Trophoblast cell (in vitro differentiated cells and primary cell): ENCODE results near the gene SLC10A7.

ENCODE experiments used
- DNase-seq, 2 donors: peaks; one replicate each; pipeline ENCODE4 v3.0.0-alpha.2; 2016
- H2AFZ ChIP-seq: 2 replicates; pipeline ENCODE4 v1.6.1; 2013; ENCODE audit warnings: low read length, moderate library complexity, mild to moderate bottlenecking; ENCODE audit not compliant: insufficient read depth, poor library complexity
- H2AK5ac ChIP-seq: 2 replicates; pipeline ENCODE4 v1.6.1; 2013; ENCODE audit warnings: mild to moderate bottlenecking, low read length
- H2BK120ac ChIP-seq: 2 replicates; pipeline ENCODE4 v1.6.1; 2013; ENCODE audit warnings: low read length, mild to moderate bottlenecking, moderate library complexity; ENCODE audit not compliant: insufficient read depth, poor library complexity
- H2BK12ac ChIP-seq: 2 replicates; pipeline ENCODE4 v1.6.1; 2013; ENCODE audit warnings: mild to moderate bottlenecking, low read length, moderate library complexity
- H2BK5ac ChIP-seq: 2 replicates; pipeline ENCODE4 v1.6.1; 2013; ENCODE audit warnings: low read length, low read depth, moderate library complexity, mild to moderate bottlenecking; ENCODE audit not compliant: poor library complexity
- H3K14ac ChIP-seq: 2 replicates; pipeline ENCODE4 v1.6.1; 2013; ENCODE audit warnings: mild to moderate bottlenecking, low read length
- H3K18ac ChIP-seq: 2 replicates; pipeline ENCODE4 v1.6.1; 2013; ENCODE audit warnings: mild to moderate bottlenecking, low read length
- H3K23ac ChIP-seq: 2 replicates; pipeline ENCODE4 v1.6.1; 2013; ENCODE audit warnings: low read length
- H3K27ac ChIP-seq: 2 replicates; pipeline ENCODE4 v1.5.1; 2013; ENCODE audit warnings: low read depth, mild to moderate bottlenecking, inconsistent platforms, low read length, moderate library complexity
- H3K27me3 ChIP-seq: 2 replicates; pipeline ENCODE4 v1.6.1; 2013; ENCODE audit warnings: inconsistent platforms, mild to moderate bottlenecking, low read length, moderate library complexity; ENCODE audit not compliant: insufficient read depth
- H3K36me3 ChIP-seq, 2 experiments: 1 replicate in 1 of 2; 2 replicates in 1 of 2; pipeline ENCODE4 v1.6.1; 2013; ENCODE audit warnings: low read length in 2 of 2, mild to moderate bottlenecking in 2 of 2, moderate library complexity in 1 of 2; ENCODE audit not compliant: insufficient read depth in 2 of 2, control insufficient read depth in 1 of 2
- H3K4ac ChIP-seq: 2 replicates; pipeline ENCODE4 v1.6.1; 2013; ENCODE audit warnings: low read depth, mild to moderate bottlenecking, low read length, moderate library complexity
- H3K4me1 ChIP-seq, 2 experiments: 1 replicate in 1 of 2; 2 replicates in 1 of 2; pipeline ENCODE4 v1.6.1; 2013; ENCODE audit warnings: low read length in 2 of 2, mild to moderate bottlenecking in 2 of 2, moderate library complexity in 1 of 2; ENCODE audit not compliant: insufficient read depth in 2 of 2, control insufficient read depth in 1 of 2
- H3K4me2 ChIP-seq: 2 replicates; pipeline ENCODE4 v1.6.1; 2013; ENCODE audit warnings: inconsistent platforms, mild to moderate bottlenecking, low read length, moderate library complexity
- H3K4me3 ChIP-seq: 2 replicates; pipeline ENCODE4 v1.5.1; 2013; ENCODE audit warnings: mild to moderate bottlenecking, low read depth, low read length, inconsistent platforms
- H3K79me1 ChIP-seq: one replicate; pipeline ENCODE4 v1.6.1; 2013; ENCODE audit warnings: low read length
- H3K79me2 ChIP-seq: 2 replicates; pipeline ENCODE4 v1.6.1; 2013; ENCODE audit warnings: low read length, mild to moderate bottlenecking; ENCODE audit not compliant: control insufficient read depth, insufficient read depth, poor library complexity
- H3K9ac ChIP-seq: 2 replicates; pipeline ENCODE4 v1.6.1; 2013; ENCODE audit warnings: mild to moderate bottlenecking, low read length
- H3K9me3 ChIP-seq: 2 replicates; pipeline ENCODE4 v1.6.1; 2013; ENCODE audit warnings: low read depth, mild to moderate bottlenecking, control low read depth, inconsistent platforms, low read length; ENCODE audit not compliant: insufficient read depth
- H4K12ac ChIP-seq: 2 replicates; pipeline ENCODE4 v1.6.1; 2013; ENCODE audit warnings: low read depth, mild to moderate bottlenecking, low read length, moderate library complexity
- H4K8ac ChIP-seq: 2 replicates; pipeline ENCODE4 v1.6.1; 2013; ENCODE audit warnings: low read depth, mild to moderate bottlenecking, low read length, moderate library complexity
- H4K91ac ChIP-seq: one replicate; pipeline ENCODE4 v1.6.1; 2013; ENCODE audit warnings: low read depth, mild to moderate bottlenecking, low read length, moderate library complexity
- WGBS: extraction: QIAGEN DNeasy Blood & Tissue Kit; methylation state at CpG from one replicate; pipeline ENCODE4 v1.1.7; 2013; ENCODE audit warnings: missing lambda C conversion rate; ENCODE audit not compliant: insufficient read length, insufficient coverage; ENCODE audit errors: extremely low coverage; 5-methylcytosine and 5-hydroxymethylcytosine counted together

SLC10A7 gene

GRCh38 chr4:146283758-146284651, 237.7 kb downstream of the SLC10A7 start:
- Histone ChIP-seq H2BK120ac (no peak overlapping the region), H2AFZ (no peak overlapping the region), H3K4ac (no peak overlapping the region), H3K27ac (no peak overlapping the region), H2BK5ac (no peak overlapping the region), H3K4me2 (no peak overlapping the region), H2AK5ac (no peak overlapping the region), H4K8ac (no peak overlapping the region), H3K79me2 (no peaks in the 10 kb centered on the region), H3K9ac (no peak overlapping the region), H3K23ac (no peak overlapping the region), H3K4me3 (no peak overlapping the region), H2BK12ac (no peak overlapping the region), H3K36me3 (no peaks in the 10 kb centered on the region), H3K14ac (no peak overlapping the region), H3K4me1 (no peaks in the 10 kb centered on the region), H3K27me3 (no peaks in the 10 kb centered on the region), H3K18ac (no peak overlapping the region), H4K12ac (no peak overlapping the region), H3K79me1 (no peaks in the 10 kb centered on the region), H4K91ac (no peak overlapping the region), H3K9me3 (no peaks in the 10 kb centered on the region)
- no peak for DNase-seq
- no CpG with 5 or more reads among the region's 3 CpGs for WGBS

- Histone ChIP-seq H2BK120ac (no peak overlapping the region), H3K27me3 (no peaks in the 10 kb centered on the region), H3K79me2 (no peaks in the 10 kb centered on the region), H2BK5ac (no peak overlapping the region), H2AK5ac (no peak overlapping the region), H3K23ac (no peak overlapping the region), H4K12ac (no peak overlapping the region), H3K4me3 (no peak overlapping the region), H3K4ac (no peak overlapping the region), H3K9me3 (no peaks in the 10 kb centered on the region), H2BK12ac (no peak overlapping the region), H4K91ac (no peak overlapping the region), H3K79me1 (no peaks in the 10 kb centered on the region), H3K4me1 (no peaks in the 10 kb centered on the region), H4K8ac (no peak overlapping the region), H3K14ac (no peak overlapping the region), H3K9ac (no peak overlapping the region), H3K4me2 (no peak overlapping the region), H3K27ac (no peak overlapping the region), H3K36me3 (no peaks in the 10 kb centered on the region), H3K18ac (no peak overlapping the region), H2AFZ (no peak overlapping the region)
- DNase-seq: no peak
Measured at GRCh38 chr4:146282657-146283056, 239.1 kb downstream of the SLC10A7 start.

GRCh38 chr4:146278986-146279385, 242.8 kb downstream of the SLC10A7 start:
- Histone ChIP-seq H2BK5ac (no peak overlapping the region), H3K4ac (no peak overlapping the region), H4K8ac (no peak overlapping the region), H3K23ac (no peak overlapping the region), H3K27me3 (no peaks in the 10 kb centered on the region), H2AFZ (no peak overlapping the region), H3K9ac (no peak overlapping the region), H3K79me2 (no peaks in the 10 kb centered on the region), H2BK120ac (no peak overlapping the region), H4K91ac (no peak overlapping the region), H3K36me3 (no peaks in the 10 kb centered on the region), H3K18ac (no peak overlapping the region), H3K14ac (no peak overlapping the region), H2AK5ac (no peak overlapping the region), H2BK12ac (no peak overlapping the region), H3K9me3 (no peaks in the 10 kb centered on the region), H3K27ac (no peak overlapping the region), H4K12ac (no peak overlapping the region), H3K4me1 (no peaks in the 10 kb centered on the region), H3K4me2 (no peak overlapping the region), H3K4me3 (no peak overlapping the region), H3K79me1 (no peaks in the 10 kb centered on the region)
- no CpG with 5 or more reads among the region's 1 CpG for WGBS
- DNase-seq: no peak

- Histone ChIP-seq H2BK12ac (no peak overlapping the region), H3K9ac (no peak overlapping the region), H3K4me1 (no peaks in the 10 kb centered on the region), H3K4me3 (no peak overlapping the region), H4K8ac (no peak overlapping the region), H3K14ac (no peak overlapping the region), H3K36me3 (no peaks in the 10 kb centered on the region), H2AFZ (no peak overlapping the region), H2BK120ac (no peak overlapping the region), H2BK5ac (no peak overlapping the region), H3K27ac (no peak overlapping the region), H4K12ac (no peak overlapping the region), H3K4me2 (no peak overlapping the region), H3K23ac (no peak overlapping the region), H3K4ac (no peak overlapping the region), H4K91ac (no peak overlapping the region), H3K9me3 (no peaks in the 10 kb centered on the region), H3K79me2 (no peaks in the 10 kb centered on the region), H3K79me1 (no peaks in the 10 kb centered on the region), H3K18ac (no peak overlapping the region), H3K27me3 (no peaks in the 10 kb centered on the region), H2AK5ac (no peak overlapping the region)
- DNase-seq: peak in 1 of 2 donors; percentile 11
Measured at GRCh38 chr4:146275370-146275769, 246.4 kb downstream of the SLC10A7 start.
